Endothelial cell of hepatic sinusoid (primary cell): ENCODE data around the gene CEACAM4.

Source experiments
- in situ Hi-C: cut with HindIII; loops from 2 replicates; pipeline ENCODE4 v1.10.0; 2017; ENCODE audit warnings: low sequenced_read_pairs

Gene CEACAM4

DNA sequence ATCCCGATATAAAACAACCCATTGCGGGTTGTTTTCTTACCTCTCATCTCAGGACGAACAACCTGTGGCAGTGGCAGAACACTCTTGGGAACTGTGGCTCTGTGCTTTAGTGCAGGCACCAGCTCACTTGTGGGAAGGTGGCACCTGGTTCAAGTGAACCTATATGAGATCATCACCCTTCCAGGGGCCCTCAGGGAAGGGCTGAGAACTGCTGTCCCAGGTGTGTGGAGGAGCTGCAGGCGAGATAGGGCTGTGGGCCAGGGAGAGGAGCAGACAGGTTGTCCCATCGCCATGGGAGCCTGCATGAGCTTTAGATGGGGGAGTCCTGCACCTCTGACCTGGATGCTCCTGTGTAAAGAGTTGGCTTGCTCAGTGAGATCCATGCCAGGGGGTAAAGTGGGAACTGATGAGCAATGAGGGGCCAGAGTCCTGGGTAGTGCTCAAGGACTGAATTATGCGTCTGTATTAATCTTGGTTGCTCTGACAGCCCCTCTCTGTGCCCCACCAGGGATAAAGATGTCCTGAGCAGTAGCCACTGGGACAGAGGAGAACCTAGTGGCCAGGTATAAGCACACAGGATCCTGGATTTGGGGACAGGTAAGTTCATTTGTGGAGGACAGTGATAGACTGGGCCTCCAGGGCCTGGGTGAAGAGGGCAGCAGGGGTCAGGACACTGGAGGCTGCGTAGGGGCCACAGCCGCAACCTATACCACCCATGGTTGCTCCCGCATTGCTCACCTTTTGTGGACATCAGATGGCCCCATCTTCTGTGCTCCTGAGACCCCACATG is 8.7 kb downstream of the CEACAM4 start:
- in situ Hi-C loops = no loop called here

DNA sequence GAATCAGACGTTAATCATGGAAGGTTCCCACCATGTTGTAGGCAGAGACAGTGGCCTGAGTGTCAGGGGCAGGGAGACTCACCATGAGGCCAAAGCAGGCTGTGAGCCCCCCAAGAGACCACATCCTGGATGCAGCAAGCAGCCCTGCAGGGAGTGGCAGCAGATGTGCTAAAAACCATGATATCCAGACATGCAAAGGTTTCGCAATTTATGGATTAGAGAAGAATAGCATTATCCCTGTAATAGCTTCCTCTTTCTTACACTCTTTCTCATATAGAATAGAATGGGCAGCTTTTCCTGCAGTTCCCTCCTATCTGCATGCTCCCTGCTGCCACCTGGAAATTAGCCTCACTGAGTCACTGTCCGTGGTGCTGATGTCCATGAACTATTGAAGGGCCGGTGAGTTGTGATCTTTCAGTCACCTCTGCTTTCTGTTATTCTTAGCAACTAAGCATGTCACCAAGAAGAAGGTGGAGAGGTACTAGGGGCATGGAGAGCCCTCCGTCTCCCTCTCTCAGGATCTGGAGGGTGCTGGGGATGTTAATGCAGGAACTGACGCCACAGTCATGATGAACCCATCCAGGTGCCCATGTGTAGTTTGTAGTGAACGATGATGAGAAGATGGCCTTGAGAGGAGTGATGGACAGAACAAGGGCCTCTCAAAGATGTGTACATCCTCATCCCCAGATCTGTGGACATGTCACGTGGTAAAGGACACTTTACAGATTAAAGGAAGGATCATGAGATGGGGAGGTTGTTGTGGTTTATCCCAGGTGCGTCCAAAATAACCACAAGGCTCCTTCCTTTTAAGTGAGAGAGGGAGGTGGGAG is 9.9 kb downstream of the CEACAM4 start:
- in situ Hi-C loops = no loop called here

DNA sequence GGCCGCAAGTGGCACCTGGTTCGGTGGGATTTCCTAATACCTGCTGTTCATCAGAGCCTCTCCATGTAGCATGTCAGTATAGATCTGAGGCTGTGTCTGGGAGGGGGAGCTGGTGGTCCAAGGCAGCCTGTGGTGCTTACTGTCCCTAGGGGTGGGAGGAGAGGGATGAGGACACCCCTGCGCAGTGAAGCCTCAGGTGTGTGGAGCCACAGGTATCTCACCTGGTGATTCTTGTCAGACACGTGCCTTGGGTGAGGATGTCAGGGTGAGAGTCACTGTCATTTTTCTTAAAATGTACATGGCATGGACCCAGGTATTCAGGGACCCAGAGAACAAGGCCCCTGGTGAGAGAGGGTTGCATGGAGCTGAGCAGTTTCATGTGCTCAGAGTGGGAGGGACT is 11.7 kb downstream of the CEACAM4 start:
- in situ Hi-C loops = no loop called here

DNA sequence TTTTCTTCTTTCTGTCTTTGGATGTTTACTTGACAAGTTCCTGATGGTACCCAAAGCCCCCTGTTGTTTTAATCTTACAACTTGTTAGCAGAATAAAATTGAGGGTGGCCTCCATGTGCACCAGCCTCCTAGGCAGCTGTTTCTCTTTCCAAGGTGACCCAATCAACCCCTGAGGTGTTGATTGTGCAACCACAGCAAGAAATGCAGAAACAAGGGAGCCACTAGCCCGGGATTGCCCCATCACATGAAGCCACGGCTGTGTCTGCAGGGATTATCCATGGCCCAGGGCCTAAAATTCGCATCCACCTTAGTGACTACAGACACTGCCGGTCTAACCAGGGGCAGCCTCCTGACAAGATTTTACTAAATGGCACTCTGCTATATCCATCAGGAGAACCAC is 14.4 kb downstream of the CEACAM4 start:
- in situ Hi-C loops = no loop called here

- in situ Hi-C loops = no loop called here
Measured at GRCh38 chr19:41610789-41611188, 16.1 kb downstream of the CEACAM4 start.

DNA sequence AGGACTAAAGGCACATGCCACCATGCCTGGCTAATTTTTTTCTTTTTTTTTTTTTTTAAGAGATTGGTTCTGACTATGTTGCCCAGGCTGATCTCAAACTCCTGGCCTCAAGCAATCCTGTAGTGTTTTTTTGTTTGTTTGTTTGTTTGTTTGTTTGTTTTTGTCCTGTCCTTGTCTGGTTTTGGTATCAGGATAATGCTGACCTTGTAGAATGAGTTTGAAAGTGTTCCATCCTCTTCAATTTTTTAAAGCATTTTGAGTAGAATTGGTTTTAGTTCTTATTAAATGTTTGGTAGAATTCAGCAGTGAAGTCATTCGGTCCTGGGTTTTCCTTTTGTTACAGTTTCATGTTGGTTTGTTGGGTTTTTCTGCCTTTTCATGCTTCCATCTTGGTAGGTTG is 19.2 kb downstream of the CEACAM4 start:
- in situ Hi-C loops = no loop called here

DNA sequence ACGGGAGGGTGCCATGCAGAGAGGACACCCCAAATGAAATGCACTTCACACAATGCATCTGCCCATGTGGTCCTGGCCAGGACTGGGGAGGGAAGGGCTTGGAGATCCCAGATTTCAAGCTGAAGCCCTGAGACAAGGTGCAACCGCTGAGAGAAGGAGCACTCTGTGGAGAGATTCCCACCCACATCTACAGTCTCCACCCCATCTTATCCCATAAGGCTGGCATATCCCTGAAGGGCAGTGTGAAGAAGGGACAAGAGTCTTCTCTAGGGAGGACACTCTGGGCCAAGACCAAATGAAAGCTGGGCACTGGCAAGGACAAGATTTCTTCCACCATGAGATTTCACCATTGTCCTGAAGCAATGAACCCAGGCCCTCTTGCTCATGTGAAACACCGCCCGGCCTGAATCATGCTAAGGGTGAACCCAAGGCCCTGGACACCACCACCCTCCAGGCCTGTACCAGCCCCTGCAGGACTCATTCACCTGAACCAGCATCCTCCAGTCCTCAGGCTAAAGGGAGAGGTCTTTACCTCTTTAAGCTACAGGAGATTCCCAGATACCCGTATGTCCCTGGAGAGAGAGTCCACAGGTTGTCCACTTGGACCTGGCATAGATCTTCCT is 20.5 kb downstream of the CEACAM4 start:
- in situ Hi-C loops = no loop called here

GRCh38 chr19:41604831-41605230 is 22.0 kb downstream of the CEACAM4 start:
- in situ Hi-C loops = no loop called here

- in situ Hi-C loops = no loop called here
Measured at GRCh38 chr19:41601771-41602170, 25.1 kb downstream of the CEACAM4 start.

DNA sequence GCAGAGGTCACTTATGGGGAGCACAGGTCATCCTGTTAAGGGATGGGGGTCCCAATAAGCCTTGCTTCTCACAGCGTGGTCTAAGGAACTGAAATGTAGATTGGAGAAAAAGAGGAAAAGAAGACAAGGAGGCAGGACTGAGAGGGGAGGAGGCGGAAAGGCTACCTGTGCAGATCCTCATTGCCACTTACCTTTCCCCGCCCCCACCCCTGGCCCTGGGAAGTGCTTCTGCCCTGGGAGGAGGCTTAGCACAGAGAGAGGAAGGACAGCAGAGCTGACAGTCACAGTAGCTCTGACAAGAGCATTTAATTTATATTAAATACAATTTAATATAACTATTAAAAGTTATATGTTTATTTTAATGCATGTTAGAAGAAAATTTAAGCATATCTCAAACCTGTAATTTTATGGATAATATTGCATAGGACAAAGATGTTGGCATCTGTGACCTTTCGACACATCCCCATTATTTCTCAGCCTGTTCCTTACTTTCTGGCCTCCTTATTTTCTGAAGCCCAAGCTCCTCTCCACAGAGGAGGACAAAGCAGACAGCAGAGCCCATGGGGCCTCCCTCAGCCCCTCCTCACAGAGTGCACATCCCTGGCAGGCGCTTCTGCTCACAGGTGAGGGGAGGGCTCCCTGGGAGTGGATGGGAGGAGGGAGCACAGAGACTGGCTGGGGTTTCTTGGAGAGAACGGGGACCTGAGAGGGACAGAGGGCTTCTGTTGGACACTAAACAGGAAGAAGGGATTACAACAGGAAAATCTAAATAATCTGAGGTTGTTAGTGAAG is 27.5 kb downstream of the CEACAM4 start:
- in situ Hi-C loops = no loop called here

DNA sequence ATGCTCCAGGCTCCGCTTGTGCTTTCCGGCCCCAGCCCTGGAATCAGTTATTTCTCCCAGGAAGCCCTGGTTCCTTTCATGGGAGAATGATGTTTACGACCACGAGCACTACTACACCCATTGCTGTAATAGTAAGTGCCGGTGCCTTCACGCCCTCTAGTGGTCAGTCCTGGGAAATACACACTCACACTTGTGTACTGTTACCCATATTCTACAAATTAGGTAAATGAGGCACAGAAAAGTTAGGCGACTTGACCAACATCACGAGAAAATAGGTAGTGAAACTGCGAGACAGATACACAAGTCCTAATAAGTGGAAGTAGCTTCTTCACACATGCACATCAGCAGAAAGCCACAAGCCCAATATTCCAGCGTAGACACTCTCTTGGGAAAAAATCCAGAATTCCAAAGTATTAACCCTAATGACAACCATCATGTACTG is 29.3 kb downstream of the CEACAM4 start:
- in situ Hi-C loops = no loop called here

- in situ Hi-C loops = no loop called here
Measured at GRCh38 chr19:41595890-41596280, 31.0 kb downstream of the CEACAM4 start.

DNA sequence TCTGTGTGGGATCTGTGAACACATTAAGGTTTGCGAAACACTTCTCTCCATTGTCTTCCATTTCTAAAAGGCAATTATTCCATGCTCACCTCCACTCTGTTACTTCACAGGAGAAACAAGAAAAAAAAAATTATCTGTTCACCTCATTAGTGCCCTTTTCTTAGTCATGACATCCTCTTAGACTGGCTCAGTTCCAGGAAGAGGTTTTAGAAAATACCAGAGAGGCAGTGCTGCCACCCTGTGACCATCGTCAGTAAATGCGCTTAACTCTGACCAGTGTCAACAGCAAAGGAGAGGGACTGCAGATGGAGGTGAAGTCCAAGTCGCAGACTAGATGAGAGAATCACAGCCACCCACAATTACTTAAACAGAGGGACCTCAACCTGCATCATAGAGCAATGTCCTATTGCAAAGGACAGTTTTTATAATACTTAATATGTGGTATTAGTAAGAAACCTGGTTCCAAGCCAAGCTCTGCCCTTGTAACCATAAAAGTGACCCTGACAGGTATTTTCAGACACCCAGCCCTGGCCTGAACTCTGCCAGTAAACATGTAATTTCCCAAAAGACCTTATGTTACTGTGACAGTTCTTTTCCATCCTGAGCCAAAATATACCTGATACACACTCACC is 31.5 kb downstream of the CEACAM4 start:
- in situ Hi-C loops = no loop called here

DNA sequence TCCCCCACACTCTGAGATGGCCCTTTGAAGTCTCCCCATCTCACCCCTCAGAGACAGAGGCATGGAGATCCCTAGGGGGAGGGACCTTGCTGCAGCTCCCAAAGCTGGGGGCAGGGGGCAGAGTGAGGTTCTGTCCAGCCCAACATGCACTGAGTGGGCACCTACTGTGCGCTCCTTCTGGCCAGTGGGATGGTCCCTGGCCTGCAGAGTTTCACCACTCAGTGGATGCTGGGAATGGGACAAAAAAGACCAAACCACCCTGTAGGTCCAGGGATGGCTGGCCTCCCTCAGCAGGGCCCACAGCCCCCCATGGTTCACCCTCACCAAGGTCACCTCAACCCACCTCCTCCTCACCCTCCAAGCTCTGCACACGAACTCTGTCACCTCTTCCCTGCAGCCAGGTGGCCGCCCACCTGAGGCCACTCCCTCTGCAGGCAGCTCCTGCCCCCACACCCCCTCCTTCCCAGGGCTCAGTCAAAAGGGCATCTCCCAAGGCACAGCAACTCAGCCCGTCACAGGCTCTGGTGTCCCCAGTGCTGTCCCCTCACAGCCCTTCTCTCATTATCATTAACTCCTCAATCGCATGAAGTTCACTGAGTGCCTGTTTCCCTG is 34.8 kb downstream of the CEACAM4 start:
- in situ Hi-C loops = no loop called here

DNA sequence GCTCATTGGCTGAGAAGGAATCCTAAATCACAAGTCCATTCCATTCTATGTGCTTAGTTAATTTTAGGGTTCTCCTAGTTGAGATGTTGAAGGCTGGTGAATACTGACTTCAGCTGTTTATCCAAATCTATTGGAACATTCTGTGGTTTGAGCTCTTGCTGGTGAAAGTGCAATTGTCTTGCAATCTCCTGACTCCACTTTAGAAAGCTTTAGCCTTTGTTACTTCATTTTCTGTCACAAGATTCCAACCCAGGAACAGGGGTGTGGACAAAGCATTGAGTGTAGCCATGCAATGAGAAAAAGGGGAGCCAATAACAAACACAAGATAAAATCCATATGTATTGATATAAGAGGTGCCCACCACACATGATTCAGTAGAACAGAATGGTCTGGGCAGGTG is 35.9 kb downstream of the CEACAM4 start:
- in situ Hi-C loops = no loop called here

DNA sequence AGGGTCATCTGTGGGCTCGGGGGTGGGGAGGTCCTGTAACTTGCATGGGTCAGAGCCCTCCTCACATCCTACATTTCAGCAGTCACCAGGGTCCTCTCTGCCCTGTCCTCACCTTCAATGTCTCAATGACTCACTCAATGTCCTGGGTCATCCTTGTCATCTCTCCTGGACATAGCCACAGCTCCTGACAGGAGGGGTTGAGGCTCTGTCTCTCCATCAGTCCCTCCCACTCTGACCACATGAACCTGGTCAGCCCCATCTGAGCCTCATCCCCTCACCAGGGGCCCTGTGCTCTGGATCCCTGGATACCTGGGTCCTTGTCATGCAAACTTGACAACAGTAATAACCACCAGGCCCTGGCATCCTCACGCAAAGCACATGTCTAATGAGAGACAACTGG is 37.5 kb downstream of the CEACAM4 start:
- in situ Hi-C loops = no loop called here

GRCh38 chr19:41588497-41589209 is 38.2 kb downstream of the CEACAM4 start:
- in situ Hi-C loops = no loop called here

DNA sequence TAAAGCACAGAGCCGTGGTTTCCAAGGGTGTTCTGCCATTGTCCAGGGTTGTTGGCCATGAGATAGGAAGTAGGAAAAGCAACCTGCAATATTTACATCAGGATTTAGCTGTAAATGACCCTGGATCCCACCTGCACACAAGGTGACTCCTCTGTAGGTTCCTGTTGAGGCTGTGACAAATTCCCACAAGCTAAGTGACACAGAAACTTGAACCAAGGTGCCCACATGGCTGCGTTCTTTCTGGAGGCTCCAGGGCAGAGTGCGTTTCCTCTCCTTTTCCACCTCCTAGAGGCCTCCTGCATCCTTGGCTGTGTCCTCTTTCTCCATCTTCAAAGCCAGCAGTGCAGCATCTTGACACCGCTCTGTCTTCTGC is 39.0 kb downstream of the CEACAM4 start:
- in situ Hi-C loops = no loop called here

DNA sequence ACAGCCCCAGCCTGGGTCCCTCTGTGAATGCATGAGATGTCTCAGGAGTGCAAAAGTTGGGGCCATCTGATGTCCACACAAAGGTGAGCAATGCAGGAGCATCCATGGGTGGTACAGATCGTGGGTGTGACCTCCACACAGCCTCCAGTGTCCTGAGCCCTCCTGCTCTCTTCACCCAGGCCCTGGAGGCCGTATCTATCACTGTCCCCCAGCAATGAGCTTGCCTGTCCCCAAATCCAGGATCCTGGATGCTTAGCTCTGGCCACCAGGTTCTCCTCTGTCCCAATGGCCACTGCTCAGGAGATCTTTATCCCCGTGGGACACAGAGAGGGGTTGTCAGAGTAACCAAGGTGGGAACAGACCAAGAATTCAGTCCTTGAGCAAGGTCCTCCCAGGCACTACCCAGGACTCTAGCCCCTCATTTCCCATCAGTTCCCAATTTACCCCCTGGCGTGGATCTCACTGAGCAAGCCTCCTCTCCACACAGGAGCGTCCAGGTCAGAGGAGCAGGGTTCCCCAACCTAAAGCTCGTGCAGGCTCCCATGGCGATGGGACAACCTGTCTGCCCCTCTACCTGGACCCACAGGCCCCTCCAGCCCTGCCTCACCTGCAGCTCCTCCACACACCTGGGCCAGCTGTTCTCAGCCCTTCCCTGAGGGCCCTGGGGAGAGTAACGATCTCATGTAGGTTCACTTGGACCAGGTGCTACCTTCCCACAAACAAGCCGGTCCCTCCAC is 39.6 kb downstream of the CEACAM4 start:
- in situ Hi-C loops = no loop called here
